ENCODE measurements around the gene EPHB1.

The EPHB1 gene

DNA sequence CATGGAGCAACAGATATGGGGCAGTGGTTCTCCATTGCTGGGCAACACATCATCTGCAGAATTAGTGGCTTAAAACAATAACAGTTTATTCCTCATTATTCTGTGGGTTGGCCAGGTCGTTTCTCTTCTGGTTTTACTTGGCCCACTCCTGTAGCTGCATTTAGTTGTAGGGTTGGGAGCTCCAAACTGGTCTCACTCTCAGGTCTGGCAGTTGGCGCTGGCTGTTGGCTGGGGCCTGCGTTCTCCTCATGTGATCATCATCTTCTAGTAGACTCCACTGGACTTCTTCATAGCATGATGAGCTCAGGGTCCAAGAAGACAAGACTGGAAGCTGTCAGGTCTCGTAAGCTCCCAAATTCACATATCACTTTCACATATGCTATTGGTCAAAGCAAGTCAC, 91.9 kb downstream of the EPHB1 start:
- TF ChIP-seq, protein P1, sequence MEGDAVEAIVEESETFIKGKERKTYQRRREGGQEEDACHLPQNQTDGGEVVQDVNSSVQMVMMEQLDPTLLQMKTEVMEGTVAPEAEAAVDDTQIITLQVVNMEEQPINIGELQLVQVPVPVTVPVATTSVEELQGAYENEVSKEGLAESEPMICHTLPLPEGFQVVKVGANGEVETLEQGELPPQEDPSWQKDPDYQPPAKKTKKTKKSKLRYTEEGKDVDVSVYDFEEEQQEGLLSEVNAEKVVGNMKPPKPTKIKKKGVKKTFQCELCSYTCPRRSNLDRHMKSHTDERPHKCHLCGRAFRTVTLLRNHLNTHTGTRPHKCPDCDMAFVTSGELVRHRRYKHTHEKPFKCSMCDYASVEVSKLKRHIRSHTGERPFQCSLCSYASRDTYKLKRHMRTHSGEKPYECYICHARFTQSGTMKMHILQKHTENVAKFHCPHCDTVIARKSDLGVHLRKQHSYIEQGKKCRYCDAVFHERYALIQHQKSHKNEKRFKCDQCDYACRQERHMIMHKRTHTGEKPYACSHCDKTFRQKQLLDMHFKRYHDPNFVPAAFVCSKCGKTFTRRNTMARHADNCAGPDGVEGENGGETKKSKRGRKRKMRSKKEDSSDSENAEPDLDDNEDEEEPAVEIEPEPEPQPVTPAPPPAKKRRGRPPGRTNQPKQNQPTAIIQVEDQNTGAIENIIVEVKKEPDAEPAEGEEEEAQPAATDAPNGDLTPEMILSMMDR (IDR thresholded peaks at IDR 0.05; ENCODE audit: extremely low read depth, missing control alignments) = no peak
- DNase-seq (ENCODE audit: low spot score) = no peak

DNA sequence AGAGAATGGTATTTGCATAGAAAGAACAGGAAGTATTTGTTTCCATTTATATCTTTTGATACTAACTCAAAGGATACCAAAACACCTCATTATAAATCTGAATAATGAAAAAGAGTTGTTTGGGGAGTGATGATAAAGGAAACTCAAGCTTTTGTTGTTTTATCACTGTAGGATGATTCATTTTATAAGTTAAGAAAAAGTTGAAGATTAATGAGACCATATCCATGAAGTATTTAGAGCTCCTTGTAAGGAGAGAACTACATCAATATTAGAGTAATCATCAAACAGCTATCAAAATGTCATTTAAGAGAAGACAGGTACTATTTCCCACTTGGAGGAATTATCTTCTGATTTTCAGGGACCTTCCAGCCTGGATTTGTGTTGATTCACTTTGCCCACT, 92.5 kb downstream of the EPHB1 start:
- no peak for DNase-seq (ENCODE audit: low spot score)
- TF ChIP-seq, protein P1 (IDR thresholded peaks at IDR 0.05; ENCODE audit: extremely low read depth, missing control alignments) = no peak

DNA sequence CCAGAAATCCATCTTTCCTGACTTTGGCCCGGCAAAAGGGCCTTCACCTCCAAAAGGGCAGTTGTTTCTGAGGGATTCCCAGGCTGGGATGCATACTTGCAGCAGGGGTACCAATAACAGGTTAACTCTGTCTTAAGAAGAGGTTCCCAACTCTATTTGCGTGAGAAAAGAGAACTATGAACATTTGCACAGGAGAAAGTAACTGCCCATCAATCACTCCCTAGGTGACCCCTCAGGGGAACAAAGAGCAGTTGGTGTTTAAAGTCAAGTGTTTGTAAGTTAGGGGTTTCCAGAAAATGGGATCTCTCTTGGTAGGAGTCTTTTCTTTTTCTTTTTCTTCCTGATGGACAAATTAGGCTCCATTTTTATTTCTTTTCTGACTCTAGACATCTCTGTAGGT, 97.3 kb downstream of the EPHB1 start:
- TF ChIP-seq, protein P1 (IDR thresholded peaks at IDR 0.05; ENCODE audit: extremely low read depth, missing control alignments) = no peak
- DNase-seq (ENCODE audit: low spot score) = no peak

DNA sequence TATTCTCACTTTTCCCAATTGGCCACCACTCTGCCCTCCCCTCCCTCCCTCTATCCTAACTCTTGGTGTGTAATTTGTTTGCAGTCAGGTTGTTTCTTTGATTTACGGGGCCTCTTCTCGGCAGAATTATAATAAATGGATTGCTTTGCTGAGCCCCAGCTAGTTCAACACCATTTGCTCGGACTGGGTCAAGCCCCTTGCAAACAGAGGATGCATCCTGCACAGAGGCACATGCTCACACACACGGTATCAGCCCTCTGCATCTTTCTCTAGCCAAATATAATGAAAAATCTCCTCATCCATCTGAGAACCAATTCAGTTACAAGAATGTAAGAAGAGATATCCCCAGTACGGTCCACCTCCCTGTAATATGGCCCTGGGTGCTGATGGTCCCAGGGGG, 97.7 kb downstream of the EPHB1 start:
- TF ChIP-seq, protein P1 (IDR thresholded peaks at IDR 0.05; ENCODE audit: extremely low read depth, missing control alignments) = no peak
- no peak for DNase-seq (ENCODE audit: low spot score)

DNA sequence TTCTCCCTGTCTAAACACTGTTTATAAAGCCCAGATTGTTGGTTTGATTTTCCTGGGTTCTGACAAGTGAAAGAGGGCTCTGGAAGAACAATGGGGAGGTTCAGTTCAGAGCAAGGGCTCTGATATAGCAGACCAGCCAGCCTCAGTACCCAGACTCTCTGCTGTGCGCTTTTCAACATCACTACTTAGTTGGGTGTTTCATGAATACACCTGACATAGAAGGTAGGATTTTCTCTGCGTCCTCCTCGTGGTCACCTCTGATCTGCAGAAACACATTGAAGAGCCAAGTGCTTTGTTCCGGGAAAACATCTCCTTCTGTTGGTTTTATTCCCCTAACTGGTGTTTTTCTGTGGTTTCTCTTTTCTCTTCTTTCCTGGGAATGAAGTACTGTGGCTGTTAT, 99.5 kb downstream of the EPHB1 start:
- DNase-seq (ENCODE audit: low spot score) = no peak
- TF ChIP-seq, protein P1 (IDR thresholded peaks at IDR 0.05; ENCODE audit: extremely low read depth, missing control alignments) = no peak

DNA sequence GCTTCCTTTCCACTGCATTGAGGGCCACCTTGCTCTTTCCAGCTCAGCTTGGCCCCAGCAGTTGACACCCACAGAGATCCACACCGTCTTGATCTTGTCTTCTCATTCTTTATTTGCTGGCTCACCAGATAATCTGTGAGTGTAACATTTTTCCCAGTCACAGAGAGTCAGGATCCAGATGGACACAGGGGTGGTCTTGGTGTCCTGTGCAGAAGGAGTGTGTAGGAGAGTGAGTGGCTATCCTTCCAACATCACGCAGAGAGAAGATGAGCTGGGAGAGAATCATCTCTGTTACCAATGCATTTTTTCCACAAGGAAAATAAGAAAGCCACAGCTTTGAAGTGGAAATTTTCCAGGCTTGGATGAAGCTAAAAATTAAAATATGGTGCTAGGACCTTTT, 100.1 kb downstream of the EPHB1 start:
- DNase-seq (ENCODE audit: low spot score) = no peak
- TF ChIP-seq, protein P1 (IDR thresholded peaks at IDR 0.05; ENCODE audit: extremely low read depth, missing control alignments) = no peak

DNA sequence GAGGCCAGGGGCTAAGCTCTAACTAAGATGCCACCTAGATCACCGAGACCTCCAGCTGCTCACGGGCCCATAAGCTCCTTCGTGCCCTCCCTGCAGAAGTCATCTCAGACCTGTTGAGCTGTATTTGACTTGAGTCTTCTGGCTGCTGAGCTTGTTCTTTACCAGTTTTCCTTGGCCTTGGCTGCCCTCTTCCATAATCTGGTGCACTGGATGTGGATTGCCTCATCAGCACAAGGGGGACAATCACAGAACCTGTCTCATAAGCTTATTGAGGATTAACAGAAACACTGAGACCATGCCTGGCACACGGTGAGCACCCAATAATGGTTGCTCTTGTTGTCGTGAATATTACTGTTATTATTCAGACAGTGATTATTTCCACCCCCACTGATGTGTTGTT, 101.1 kb downstream of the EPHB1 start:
- DNase-seq (ENCODE audit: low spot score) = no peak
- TF ChIP-seq, protein P1 (IDR thresholded peaks at IDR 0.05; ENCODE audit: extremely low read depth, missing control alignments) = no peak

All from GM20000 (cell line).